HEK293T (cell line): ENCODE data around the gene EFHC1.

Experiments used
- ARNT ChIP-seq: fragments of 450-650 bp; IDR thresholded peaks from 2 replicates; pipeline ENCODE4 v1.6.1; 2017; ENCODE audit warnings: mild to moderate bottlenecking
- BHLHE40 ChIP-seq: fragments of 450-650 bp; IDR thresholded peaks from 2 replicates; pipeline ENCODE4 v1.6.1; 2016; ENCODE audit warnings: mild to moderate bottlenecking, moderate library complexity, borderline replicate concordance
- ELF4 ChIP-seq: fragments of 450-650 bp; IDR thresholded peaks from 2 replicates; pipeline ENCODE4 v1.6.1; 2017; ENCODE audit warnings: antibody characterized with exemption
- FOXA1 ChIP-seq: fragments of 450-650 bp; IDR thresholded peaks from 2 replicates; pipeline ENCODE4 v1.6.1; 2016; ENCODE audit warnings: mild to moderate bottlenecking
- FOXM1 ChIP-seq: fragments of 450-650 bp; IDR thresholded peaks from 2 replicates; pipeline ENCODE4 v1.6.1; 2017; ENCODE audit warnings: mild to moderate bottlenecking, borderline replicate concordance
- HDGF ChIP-seq: fragments of 450-650 bp; IDR thresholded peaks from 2 replicates; pipeline ENCODE4 v1.6.1; 2017; ENCODE audit warnings: antibody characterized with exemption, borderline replicate concordance
- L3MBTL2 ChIP-seq: fragments of 450-650 bp; conservative IDR thresholded peaks from 2 replicates; pipeline ENCODE4 v1.6.1; 2016; ENCODE audit warnings: mild to moderate bottlenecking
- NFRKB ChIP-seq: fragments of 450-650 bp; IDR thresholded peaks from 2 replicates; pipeline ENCODE4 v1.6.1; 2016; ENCODE audit warnings: mild to moderate bottlenecking, moderate library complexity
- PKNOX1 ChIP-seq: fragments of 450-650 bp; IDR thresholded peaks from 2 replicates; pipeline ENCODE4 v1.6.1; 2016
- SP1 ChIP-seq: fragments of 450-650 bp; IDR thresholded peaks from 2 replicates; pipeline ENCODE4 v1.6.1; 2017
- SUZ12 ChIP-seq: fragments of 450-650 bp; IDR thresholded peaks from 2 replicates; pipeline ENCODE4 v1.6.1; 2016; ENCODE audit warnings: mild to moderate bottlenecking
- TARDBP ChIP-seq: fragments of 450-650 bp; IDR thresholded peaks from 2 replicates; pipeline ENCODE4 v1.6.1; 2016
- ZNF384 ChIP-seq: fragments of 450-650 bp; IDR thresholded peaks from 2 replicates; pipeline ENCODE4 v1.6.1; 2016

- TF ChIP-seq L3MBTL2 (no peak), SUZ12 (no peak), NFRKB (no peak), BHLHE40 (no peak), SP1 (no peak), HDGF (no peak), TARDBP (no peak), PKNOX1 (no peak), FOXM1 (no peak), FOXA1 (no peak), ELF4 (no peak), ARNT (no peak), ZNF384 (no peak)
Measured at GRCh38 chr6:52522655-52523054, 102.5 kb downstream of the EFHC1 start.
